Cardiac septum (tissue), 1 donor: ENCODE results near the gene KATNB1. TPM values are rescaled to one million over a fixed set of nuclear protein-coding genes. Genes with fewer than 3 reads are reported as not detected.
A peak's percentile ranks its signal among the peaks of the same experiment; 100 is the strongest.

Experiments
- DNase-seq: peaks from one replicate; pipeline ENCODE4 v3.0.0-alpha.2; 2020; ENCODE audit warnings: low spot score
- intact Hi-C: fragments of 100-400 bp; cut with DNase I; formaldehyde crosslinking; loops from one replicate; pipeline ENCODE4 v1.14.0; 2022
- total RNA-seq: library from RNA; stranded (reverse); fragmentation: NEBNext Ultra II Directional; extraction: Animal tissue kit (Norgen Biotek cat#: 25700); gene quantifications from one replicate; pipeline ENCODE4 v1.2.1, GENCODE V29; 2021
- donor health status: DM: no; HTN: no; CAD: no.

Gene KATNB1
- total RNA-seq, 1 donor from 2014 or later = 8.9 TPM

DNA sequence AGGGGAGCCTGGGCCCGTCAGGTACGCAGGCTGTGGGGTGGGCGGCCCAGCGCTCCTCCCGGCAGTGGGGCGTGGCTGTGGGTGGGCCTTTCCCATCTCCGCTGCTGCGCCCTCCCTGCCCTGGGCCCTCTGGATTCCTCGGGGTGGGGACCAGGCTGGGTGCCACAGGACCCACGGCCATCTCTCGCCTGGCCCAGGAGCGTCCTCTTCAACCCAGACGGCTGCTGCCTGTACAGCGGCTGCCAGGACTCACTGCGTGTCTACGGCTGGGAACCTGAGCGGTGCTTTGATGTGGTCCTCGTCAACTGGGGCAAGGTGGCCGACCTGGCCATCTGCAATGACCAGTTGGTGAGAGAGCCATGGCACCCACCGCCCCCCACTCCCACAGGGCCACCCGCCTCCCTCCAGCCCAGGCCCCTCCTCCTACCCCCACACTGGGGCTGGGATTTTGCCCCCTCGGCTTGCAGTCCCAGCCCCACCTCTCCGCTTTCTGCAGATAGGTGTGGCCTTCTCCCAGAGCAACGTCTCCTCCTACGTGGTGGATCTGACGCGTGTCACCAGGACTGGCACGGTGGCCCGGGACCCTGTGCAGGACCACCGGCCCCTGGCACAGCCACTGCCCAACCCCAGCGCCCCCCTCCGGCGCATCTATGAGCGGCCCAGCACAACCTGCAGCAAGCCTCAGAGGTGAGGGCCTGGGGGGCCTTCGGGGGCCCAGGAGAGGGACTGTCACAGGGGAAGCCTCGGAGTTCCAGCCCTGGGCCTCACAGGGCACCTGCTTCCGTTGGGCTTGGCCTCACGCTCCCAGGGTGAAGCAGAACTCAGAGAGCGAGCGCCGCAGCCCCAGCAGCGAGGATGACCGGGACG is 17.2 kb downstream of the KATNB1 start:
- DNase-seq = no peak
- intact Hi-C loops = no loop called here

DNA sequence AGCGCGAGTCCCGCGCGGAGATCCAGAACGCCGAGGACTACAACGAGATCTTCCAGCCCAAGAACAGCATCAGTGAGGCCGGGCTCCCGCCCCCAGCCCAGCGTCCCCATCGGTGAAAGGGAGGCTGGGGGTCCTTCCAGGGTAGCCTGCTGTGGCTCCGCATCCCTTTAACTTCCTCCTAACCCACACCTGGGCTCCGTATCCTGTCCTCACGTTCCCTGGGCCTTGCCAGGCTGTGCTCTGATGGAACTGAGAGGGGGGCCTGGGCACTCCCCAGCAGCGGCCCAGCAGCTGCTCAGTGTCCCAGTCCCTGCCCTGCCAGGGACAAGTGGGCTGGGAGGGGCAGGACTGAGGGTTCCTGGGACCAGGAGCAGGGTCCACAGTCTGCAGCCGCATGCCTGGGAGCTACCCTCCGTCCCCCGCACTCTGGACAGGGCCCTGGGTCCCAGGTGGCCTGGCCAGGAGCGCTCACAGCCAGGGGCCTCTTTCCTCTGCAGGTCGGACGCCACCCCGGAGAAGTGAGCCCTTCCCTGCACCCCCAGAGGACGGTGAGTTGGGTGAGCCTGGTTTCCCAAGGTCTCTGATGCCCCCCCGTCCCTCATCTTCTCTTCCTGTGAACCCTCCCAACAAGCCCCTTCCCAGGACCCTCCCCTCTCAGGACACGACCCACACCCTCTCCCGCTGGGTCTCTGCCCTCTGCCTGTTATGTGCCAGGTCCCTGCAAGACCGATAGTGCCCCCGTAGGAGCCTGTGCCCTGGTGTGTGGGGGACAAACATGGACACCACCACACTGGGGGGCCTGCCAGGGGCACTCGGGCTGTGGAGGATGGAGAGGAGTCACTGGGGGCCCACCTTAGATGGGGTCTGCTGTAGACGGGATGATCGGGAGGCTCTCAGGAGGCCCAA is 18.1 kb downstream of the KATNB1 start:
- DNase-seq = no peak
- intact Hi-C loops = no loop called here

DNA sequence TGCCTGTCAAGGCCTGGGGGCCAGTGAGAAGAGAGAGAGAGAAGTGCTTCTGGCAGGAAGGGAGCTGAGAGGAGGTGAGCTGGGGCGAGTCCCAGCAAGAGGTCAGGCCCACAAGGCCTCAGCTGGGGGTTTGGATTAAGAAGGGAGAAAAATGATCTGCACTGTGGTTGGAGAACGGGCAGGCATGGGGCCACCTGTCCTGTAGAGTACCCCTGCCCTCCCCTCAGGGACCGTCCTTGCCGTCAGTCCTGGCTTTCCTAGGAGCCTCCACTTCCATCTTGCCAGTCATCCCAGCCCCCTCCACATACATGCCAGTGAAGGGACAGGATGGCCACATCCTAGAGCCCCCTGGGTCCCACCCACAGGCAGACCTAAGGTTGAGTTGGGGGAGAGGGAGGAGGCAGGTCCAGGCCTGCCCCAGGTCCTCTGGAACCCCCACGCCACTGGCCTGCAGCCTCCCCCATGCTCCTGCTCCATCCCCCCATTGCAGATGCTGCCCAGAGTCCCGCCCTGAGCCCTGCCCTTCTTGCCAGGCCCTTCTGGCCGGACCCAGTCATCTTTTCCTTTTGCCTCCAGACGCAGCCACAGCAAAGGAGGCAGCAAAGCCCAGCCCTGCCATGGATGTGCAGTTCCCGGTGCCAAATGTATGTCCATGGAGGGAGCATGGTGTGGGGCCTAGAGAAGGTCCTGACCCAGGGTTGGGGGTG is 18.9 kb downstream of the KATNB1 start:
- intact Hi-C loops = loop anchor here (5.0 kb wide), 2 partner anchors 48 to 248 kb away; partner anchors contain the start of genes KIFC3, USB1 and ZNF319
- no peak for DNase-seq

DNA sequence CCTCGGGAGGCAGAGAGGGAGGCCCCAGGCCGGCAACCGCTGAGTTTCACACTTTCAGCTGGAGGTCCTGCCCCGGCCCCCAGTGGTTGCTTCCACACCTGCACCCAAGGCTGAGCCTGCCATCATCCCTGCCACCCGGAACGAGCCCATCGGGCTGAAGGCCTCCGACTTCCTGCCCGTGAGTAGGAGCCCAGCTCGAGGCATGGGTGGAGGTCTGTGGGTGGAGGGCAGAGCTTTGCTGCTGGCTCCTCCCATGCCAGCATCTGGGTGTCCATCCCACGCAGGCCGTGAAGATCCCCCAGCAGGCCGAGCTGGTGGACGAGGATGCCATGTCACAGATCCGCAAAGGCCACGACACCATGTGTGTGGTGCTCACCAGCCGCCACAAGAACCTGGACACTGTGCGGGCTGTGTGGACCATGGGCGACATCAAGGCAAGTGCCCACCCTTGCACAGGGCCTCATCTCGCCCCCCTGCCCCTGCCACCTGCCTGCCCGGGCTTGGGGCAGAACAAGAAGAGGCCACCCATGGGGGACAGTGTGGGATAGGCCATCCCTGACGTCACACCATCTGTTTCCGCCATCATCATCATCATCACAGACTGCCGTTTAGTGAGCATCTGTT is 19.6 kb downstream of the KATNB1 start:
- intact Hi-C loops = loop anchor here (5.0 kb wide), 2 partner anchors 47 to 247 kb away; partner anchors contain the start of genes KIFC3, USB1 and ZNF319
- DNase-seq = no peak

DNA sequence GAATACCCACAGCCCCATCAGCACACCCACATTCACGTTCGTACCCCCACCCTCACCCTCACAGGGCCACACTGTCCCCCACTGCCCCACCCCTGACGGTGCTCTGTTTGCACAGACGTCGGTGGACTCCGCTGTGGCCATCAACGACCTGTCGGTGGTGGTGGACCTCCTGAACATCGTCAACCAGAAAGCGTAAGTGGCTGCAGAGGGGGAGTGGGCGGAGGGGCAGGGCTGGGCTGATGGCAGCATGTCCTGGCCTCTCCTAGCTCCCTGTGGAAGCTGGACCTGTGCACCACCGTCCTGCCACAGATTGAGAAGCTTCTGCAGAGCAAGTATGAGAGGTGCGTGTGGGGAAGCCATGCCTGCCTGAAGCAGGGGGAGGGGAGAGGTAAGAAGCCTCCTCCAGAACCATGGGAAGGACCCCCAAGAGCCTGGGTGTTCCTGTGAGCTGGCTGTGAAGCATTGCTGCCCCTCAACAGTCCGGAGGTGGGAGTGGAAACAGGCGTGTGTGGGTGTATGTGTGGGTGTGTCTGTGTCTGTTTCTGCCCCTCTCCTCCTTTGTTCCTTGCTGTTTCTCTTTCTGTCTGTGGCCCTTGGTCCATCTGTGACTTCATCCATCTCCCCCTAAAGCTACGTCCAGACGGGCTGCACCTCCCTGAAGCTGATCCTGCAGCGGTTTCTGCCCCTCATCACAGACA is 20.3 kb downstream of the KATNB1 start:
- DNase-seq = no peak
- intact Hi-C loops = loop anchor here (5.0 kb wide), 2 partner anchors 46 to 246 kb away; partner anchors contain the start of genes KIFC3, USB1 and ZNF319

DNA sequence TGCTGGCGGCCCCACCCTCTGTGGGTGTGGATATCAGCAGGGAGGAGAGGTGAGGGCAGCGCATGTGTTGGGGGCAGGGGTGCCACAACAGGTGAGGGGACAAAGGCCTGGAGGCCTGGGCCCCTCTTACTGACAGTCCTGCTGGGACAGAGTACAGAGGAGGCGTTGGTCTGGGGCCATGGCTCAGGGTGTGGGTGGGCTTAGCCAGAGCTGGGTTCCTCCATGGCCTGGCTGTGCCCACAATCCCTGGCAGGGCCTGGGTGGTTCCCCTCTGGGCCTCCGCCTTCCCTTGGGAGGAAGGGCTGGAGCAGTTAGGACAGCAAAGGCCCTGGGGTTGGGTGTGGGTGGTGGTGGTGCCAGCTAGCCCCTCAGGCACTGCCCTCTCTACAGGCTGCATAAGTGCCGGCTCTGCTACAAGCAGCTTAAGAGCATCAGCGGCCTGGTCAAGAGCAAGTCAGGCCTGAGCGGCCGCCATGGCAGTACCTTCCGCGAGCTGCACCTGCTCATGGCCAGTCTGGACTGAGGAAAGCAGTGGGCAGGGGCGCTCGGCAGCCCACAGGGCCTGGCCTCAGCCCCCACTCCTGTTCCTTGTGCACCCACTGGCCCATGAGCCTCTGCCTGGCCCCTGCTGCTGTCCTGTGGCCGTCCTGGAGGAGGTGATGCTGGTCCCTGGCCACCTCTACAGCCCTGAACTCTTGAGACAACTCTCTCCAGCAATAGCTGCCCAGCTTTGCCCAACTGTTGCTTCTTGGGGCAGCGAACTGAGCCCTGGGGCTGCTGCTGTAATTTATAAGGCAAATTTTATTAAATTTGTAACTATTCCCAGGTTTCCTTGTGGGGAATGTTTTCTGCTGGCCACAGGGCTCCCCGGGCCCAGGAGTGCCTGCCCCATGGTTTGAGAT is 21.1 kb downstream of the KATNB1 start:
- no peak for DNase-seq

DNA sequence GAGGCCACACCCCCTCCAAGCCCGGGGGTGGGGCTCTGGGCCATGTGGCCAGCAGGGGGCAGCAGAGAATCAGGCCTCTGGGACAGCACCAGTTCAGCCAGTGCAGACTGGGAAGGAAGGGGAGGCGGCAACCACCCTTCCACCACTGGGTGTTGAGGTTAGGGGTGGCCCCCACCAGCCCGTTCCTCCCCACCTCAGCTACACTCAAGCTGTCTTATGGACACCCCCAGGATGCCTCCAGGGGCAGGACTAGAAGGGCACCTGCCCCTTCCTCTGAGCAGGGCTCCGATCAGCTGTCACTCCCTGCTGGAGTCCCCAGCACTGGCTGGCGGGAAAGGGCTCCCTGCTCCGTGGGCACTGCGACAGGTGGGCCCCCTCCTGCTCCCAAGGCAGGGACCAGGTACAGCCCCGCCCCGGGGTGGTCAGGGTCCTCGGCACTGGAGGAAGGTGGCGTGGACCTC is 21.8 kb downstream of the KATNB1 start:
- intact Hi-C loops = loop anchor here (1.0 to 5.0 kb wide), 3 partner anchors 45 to 245 kb away; partner anchors contain the start of genes KIFC3, USB1 and ZNF319

More for the DNA sequence above, 21.1 kb downstream of the KATNB1 start:
- intact Hi-C loops = loop anchor here (1.0 to 5.0 kb wide), 3 partner anchors 46 to 246 kb away; partner anchors contain the start of genes KIFC3, USB1 and ZNF319

DNA sequence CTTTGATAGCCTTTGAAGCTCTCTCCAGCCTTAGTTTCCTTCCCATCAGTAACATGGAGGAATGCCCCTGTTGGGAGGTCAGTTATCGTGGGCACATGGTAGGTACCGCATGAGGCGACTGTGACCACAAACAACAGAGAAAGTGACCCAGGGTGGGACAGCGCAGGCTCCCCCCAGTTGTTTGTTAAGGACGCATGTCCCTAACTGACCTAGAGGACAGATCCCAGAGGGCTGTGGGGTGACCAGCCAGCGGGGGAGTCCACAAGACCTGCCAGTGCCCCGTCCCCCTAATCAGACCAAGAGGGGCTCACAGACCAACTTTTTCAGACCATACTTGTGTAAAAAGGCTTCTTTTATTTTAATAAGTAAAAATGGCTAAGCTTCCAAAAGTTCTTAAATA is 22.3 kb downstream of the KATNB1 start:
- DNase-seq = no peak
- intact Hi-C loops = loop anchor here (1.0 to 5.0 kb wide), 3 partner anchors 44 to 244 kb away; partner anchors contain the start of genes KIFC3, USB1 and ZNF319

More for the DNA sequence above, 21.8 kb downstream of the KATNB1 start:
- peak; percentile 97 for DNase-seq

DNA sequence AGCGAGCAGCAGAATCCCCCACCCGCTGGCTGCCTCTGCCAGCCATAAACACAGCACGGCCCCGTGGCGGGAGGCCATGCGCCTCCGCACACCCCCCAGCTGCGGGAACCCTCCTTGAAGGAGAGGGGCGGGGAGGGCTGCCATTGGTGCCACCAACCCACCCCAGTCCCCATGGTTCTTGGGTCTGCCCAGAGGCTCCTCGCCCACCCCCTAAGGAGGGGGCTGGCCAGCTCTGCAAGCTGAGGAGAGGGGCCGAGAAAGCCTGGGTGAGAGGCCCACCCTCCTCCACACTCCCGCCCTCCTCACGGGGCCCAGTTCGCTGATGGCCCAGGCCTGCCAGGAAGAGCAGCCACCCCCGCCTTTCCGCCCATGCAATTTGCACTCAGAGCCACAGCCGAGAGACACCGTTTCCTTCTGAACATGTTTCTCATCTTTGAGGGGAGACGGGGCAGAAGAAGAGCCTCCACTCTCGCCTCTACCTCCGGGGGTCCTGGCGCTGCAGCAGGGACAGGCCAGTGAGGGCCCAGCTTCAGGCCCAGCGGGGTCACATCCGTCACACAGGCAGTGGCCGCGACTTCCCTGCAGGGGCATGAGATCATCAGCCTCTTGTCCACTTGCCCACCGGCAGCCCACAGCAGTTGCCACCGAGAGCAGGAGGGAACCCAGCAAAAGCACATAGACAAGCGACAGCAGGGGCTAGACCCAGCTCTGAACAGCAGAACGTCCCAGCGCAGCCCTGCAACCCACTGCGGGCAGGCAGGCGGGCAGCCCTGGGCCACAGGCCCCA is 23.0 kb downstream of the KATNB1 start:
- intact Hi-C loops = loop anchor here (5.0 kb wide), 2 partner anchors 44 to 244 kb away; partner anchors contain the start of genes KIFC3, USB1 and ZNF319
- no peak for DNase-seq

DNA sequence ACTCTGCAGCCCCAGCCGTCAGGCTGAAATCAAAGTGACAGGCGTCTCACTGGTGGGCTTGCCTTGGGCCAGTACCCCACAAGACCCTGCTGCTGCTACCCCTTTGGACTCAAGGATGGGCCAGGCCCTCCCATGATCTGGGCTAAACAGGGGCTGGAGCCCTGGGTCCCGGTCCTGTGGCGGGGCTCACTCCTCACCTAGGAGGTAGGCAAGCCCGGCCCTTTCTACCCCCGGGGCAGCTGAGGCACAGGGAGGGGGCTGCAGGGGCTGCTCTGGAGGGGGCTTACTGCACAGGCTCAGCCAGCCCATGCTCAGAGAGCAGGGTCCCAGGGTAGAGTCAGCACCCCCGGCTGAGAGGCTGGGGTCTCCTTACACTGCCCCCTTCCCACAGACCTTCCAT is 23.6 kb downstream of the KATNB1 start:
- no peak for DNase-seq
- intact Hi-C loops = loop anchor here (5.0 kb wide), 2 partner anchors 43 to 243 kb away; partner anchors contain the start of genes KIFC3, USB1 and ZNF319

DNA sequence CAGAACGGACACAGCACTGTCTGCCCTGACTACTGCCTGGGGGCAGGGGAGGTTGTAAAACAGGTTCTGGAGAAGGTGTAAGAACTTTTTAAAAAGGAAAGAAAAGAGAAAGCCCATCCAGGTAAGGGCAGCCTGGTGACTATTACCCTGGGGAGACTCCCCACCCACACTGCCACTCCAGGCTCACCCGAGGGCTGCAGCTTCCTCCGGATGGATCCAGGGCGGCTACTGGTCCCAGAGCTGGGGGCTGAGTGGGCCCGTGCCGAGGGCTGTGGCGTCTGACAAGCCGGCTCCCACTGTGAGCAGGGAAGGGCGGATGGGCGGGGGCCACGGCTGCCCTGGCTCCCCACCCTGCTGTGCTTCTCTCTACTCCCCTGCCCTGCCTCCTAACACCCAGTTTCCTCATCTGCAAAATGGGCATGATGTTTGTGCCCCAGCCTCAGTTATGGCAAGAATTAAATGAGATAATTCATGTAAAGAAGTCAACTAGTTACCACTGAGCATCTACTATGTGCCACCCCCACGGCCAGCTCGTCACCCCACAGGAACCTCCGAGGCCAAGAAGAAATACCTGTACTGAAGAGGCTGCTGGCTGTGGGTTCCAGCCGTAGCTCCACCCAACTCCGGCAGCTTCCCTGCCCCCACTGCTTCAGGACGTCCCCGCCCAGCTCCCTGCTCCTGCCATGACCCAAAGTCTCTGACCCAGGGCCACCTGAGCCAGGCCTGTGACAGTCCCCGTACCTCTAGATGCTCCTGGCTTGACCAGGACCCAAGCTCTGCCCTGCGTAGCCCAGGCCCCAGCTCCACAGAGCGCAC is 24.2 kb downstream of the KATNB1 start:
- intact Hi-C loops = loop anchor here (2.0 to 5.0 kb wide), 3 partner anchors 31 to 243 kb away; partner anchors contain the start of genes KIFC3, USB1 and ZNF319
- DNase-seq = no peak

DNA sequence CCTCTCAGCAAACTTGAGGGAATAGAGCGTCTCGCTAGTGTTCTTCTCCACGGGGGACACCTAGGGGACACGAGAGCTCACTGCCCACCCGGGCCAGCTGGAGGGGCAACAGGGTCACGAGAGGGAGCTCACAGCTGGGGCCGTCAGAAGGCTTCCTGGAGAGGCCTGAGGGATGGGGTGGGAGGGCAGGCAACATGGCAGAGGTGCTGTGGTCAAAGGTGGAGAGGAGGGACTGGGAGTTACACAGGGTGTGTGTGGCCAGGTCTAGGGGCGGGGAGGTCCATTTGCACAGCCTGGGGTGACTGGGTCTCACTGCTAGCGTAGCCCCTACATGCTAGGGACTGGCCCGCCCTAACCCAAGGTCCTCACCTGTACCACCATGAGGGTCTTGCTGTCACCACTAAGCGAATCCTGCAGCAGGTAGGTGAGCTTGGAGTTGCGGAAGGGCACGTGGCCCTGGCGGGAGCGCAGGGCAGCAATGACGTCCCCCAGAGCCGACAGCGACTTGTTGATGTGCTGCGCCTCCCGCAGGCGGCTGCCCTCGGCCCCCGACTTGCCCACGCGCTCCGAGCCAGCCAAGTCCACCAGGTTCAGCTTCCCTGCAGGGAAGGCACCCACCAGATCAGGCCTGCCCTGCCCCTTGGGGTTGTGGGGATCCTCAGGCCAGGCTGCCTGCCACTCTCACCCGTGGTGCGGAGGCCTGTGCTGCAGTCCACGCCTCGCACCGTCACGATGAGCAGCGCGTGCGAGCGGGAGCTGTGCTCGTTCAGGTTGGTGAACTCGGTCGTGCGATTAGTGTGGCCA is 25.0 kb downstream of the KATNB1 start:
- intact Hi-C loops = loop anchor here (2.0 kb wide), 1 partner anchor 30 kb away; no protein-coding TSS in a partner anchor

DNA sequence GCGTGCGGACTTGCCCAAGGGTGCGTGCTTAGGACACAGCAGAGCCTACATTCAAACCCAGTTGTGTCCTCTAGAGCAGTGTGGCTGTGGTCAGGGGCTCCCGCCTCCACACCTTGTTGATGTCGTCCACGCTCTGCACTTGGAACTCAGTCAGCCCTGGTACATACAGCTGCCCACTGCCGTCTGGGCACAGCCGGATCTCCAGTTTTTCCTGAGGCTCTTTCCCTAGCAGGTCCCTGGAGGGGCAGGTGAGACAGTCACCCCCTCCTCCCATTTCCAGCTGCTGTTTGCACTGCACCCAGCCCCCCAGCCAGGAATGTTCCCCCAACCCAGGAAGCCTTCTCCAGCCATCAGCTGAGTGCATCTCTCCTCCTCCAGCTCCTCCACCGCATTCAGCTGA is 25.7 kb downstream of the KATNB1 start:
- DNase-seq = no peak
- intact Hi-C loops = loop anchor here (2.0 kb wide), 1 partner anchor 30 kb away; no protein-coding TSS in a partner anchor

More for the DNA sequence above, 25.0 kb downstream of the KATNB1 start:
- DNase-seq = no peak

DNA sequence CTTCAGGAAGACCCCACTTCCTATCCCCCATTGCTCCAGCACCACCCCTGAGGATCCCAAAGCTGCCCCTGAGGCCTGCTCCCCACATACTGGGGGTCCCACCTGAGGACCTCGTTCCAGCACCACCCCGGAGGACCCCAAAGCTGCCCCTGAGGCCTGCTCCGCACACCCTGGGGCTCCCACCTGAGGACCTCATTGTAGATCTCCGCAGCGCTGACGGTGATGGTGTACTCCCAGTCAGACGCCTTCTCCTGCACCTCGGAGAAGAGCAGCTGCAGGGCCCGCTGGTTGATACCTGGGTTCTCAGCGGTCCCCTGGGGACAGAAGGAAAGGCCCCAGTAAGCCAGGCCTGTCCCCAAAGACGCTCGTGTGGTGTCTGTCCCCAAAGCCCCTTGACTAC is 26.4 kb downstream of the KATNB1 start:
- DNase-seq = no peak
- intact Hi-C loops = loop anchor here (2.0 kb wide), 1 partner anchor 29 kb away; no protein-coding TSS in a partner anchor
